Stimulated activated CD8-positive, alpha-beta memory T cell treated with anti-CD3 and anti-CD28 coated beads, Interleukin-15, amount 100 ng/mL, for 24 hours (primary cell): Measurements from ENCODE around the gene PDGFRA.
A peak's percentile ranks its signal among the peaks of the same experiment; 100 is the strongest.
"Not testable (repeated sequence)": the region's sequence is repeated elsewhere in the genome, so short reads cannot be mapped to it uniquely, and the experiment has no call there.

ENCODE experiments used
- DNase-seq: peaks from one replicate; pipeline ENCODE4 v3.0.0-alpha.2; 2020; ENCODE audit warnings: low read depth

PDGFRA gene

DNA sequence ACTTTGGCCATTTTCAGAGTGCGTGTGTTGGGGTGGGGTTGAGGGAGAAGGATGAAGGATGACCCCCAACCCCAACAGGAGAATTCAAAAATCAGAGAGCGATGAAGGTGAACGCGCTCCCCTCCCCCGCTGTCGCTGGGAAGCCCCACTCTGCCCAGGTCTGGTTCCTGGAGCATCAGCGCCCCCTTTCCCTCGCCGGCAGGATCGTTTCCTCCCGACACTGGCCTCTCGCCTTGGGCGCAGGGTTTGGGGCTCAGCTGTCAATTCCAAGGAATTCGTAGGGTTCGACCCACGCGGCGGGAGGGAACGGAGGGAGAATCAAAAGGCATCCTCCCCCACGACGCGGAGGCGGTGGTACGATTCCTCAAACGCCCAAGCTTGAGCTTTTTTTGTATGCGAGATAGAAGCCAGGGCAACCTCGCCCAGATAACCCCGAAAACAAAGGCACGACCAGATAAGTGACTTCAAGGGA, 1.0 kb upstream of the PDGFRA start:
- DNase-seq: no peak

DNA sequence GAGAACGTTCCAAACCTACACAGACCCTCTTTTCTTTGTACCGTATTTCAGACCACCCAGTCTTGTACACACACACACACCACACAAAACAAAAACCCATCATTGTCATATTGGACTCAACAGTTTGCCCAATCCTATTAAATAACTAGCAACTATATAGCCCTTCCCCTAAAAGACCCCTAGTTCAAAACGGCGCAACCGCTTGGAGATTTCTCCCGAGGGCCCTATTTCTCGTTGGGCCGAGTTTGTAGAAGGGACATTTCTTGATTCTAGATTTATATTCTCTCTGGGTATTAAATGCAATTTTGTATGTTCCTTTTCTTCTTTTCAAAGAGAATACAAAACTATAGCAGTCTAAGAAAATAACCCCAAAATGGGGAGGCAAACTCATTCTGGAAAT, 547 bp upstream of the PDGFRA start:
- no peak for DNase-seq

DNA sequence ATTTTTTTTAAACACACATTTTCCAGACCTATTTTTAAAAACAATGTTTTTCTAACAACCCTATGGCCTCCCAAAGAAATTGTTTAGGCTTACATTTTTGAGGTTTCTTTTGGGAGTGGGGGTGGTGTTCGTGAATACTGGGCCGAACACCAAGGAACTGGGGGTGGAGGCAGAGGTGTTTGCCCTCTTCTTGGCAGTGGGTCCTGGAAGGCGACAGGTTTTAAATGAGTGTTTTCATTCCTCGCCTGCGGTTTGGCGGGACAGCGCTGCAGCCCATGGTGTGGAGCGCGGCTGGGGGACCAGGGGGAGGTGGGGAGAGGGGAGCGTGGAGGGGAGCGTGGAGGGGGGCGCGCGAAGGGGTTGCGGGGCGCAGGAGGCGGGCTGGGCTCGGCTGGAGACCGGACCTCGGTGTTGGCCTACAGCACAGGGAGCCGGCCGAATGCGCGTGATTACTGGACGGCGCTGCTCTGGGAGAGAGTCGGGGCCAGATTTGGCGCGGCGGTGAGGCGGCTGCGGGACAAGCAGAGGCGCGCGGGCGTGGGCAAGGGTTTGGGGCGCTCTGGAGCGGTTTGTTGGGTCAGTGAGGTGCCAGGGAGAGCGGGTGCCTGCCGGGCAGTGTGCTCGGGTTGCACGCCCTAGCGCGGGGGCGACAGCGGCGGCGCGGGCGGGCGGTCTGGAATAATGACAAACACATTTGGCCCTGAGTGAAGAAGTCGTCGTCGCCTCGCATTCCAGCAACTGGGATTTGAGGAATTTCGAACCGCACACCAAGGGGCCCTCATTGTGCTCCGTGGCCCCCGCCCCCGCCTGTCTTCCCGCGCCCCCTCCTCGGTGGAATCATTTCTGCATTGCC, 764 bp downstream of the PDGFRA start:
- no peak for DNase-seq

GRCh38 chr4:54230484-54231418, 1.7 kb downstream of the PDGFRA start:
- no peak for DNase-seq

DNA sequence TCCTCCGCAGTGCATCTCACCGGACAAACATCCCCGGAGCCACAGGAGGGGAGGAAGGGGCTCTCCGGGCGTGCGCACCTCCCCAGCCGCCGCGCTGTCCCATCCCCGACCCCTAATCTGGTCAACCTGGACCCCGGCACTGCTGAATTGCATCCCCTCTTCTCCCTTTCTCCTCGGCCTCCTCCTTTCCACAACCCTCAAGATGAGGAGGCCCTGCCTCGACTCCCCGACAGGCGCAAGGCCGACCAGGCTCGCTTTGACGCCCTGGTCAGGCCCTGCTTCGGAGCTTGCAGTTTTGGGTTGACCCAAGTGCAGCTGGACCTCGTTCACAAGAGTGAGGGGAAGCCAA, 2.3 kb downstream of the PDGFRA start:
- no peak for DNase-seq

DNA sequence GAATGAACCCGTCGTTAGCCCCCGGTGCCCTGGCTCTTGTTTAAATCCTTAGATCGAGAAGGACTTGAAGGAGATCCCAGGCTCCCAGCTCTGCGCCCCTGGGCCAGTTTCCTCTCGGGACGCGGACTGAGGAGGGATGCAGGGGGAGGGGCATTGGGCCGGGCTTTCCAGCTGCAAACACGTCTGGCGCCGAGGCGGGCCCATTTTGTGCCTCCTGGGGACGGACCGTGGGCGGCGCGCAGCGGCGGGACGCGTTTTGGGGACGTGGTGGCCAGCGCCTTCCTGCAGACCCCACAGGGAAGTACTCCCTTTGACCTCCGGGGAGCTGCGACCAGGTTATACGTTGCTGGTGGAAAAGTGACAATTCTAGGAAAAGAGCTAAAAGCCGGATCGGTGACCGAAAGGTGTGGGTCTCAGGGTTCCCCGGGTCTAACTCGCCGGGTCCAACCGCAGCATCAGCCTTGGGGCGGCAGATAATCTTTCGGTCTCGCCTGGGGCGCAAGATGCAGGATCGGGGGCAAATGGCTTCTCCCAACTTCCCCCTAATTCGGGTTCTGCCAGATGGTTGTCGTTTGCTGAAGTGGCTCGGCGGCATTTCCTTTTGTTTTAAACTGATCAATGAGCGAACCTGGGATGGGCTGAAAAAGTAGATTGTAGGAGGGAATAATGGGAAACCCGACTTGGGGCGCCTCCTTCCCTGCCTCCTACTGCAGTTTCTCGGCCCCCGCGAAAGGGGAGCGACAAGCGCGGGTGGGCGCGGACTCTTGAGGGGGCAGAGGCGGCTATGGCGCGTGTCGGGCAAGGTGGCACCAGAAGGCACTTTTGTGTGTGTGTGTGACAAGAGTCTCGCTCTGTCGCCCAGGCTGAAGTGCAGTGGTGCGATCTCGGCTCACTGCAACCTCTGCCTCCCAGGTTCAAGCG, 2.9 kb downstream of the PDGFRA start:
- no peak for DNase-seq

DNA sequence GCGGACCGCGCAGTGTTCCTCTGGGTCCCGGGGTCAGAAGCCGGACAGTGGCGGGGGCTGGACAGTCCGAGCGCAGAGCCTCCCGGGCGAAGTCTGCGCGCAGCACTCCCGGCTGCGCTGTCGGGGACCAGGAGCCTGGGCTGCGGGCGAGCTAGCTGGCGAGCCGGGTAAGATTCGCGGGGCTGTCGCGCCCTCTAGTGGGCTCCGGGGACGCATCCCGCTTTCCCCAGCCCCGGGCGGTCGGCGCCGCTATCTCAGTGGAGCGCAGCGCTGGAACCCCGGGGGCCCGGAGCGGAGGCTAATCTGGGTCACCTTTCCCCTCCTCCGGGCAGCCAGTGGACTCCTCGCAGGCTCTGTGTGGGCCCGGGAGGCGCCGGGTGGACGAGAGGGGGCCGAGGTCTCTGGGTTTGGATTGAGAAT, 4.2 kb downstream of the PDGFRA start:
- peak; percentile 59 for DNase-seq

- DNase-seq: peak; percentile 52
These were observed 4.8 kb downstream of the PDGFRA start for GRCh38 chr4:54233697-54234496.

- no peak for DNase-seq
These were observed 5.6 kb downstream of the PDGFRA start for GRCh38 chr4:54234497-54235205.

- DNase-seq: not testable (repeated sequence)
These were observed 7.2 kb downstream of the PDGFRA start for GRCh38 chr4:54236316-54236715.

- DNase-seq: no peak
These were observed 8.7 kb downstream of the PDGFRA start for GRCh38 chr4:54237770-54238169.

GRCh38 chr4:54238389-54238788, 9.3 kb downstream of the PDGFRA start:
- no peak for DNase-seq

GRCh38 chr4:54241268-54241823, 12.3 kb downstream of the PDGFRA start:
- DNase-seq: not testable (repeated sequence)

DNA sequence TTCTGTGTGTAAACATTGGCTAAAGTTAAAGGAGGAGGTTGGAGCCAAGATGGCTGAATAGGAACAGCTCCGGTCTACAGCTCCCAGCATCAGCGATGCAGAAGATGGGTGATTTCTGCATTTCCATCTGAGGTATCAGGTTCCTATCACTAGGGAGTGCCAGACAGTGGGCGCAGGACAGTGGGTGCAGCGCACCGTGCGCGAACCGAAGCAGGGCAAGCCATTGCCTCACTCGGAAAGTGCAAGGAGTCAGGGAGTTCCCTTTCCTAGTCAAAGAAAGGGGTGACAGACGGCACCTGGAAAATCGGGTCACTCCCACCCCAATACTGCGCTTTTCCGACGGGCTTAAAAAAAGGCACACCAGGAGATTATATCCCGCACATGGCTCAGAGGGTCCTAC, 14.4 kb downstream of the PDGFRA start:
- DNase-seq: not testable (repeated sequence)

DNA sequence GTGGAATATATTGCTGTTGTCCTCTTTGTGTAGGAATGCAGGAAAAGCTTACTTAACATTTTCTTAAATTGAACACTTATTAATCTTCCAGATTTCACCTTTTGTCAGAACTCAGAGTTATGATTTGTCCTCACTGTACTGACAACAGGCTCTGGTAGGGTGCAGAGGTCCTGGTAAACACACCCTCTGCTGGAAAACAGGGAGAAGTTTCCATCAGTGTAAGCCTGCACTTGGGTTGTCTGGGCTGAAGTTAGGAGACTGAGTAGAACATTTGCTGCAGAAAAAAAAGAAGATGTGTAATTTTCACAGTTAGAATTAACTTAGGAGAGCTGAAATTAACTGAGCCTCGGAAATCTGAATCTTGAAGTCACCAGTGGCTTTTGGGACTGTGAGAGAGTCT, 23.2 kb downstream of the PDGFRA start:
- DNase-seq: not testable (repeated sequence)

GRCh38 chr4:54254116-54254914, 25.2 kb downstream of the PDGFRA start:
- DNase-seq: no peak

DNA sequence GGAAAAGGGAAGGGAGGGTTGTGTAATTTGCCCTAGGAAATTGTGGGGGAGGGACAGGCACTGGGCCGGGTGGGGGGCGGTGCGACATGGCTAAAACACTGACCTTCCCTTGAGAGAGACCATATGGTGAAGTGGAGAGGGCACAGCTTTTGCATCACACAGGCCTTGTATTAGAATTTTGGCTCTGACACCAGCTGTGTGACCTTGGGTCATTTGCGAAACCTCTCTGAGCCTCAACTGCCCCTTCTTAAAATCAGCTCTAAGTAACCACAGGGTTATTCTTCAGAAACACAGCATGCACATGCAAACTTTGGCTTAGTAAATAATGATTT, 25.8 kb downstream of the PDGFRA start:
- DNase-seq: no peak

- DNase-seq: no peak
These were observed 26.8 kb downstream of the PDGFRA start for GRCh38 chr4:54255881-54256280.
